HG03378 (cell line): ENCODE measurements around the gene TPP2.
A peak's percentile ranks its signal among the peaks of the same experiment; 100 is the strongest.

Experiments used
- ATAC-seq: cut with Tn5 transposase; IDR thresholded peaks from one replicate; pipeline ENCODE4 v1.9.1; 2021; ENCODE audit warnings: mild to moderate bottlenecking, moderate library complexity; ENCODE audit not compliant: unreplicated experiment

Gene TPP2

GRCh38 chr13:102593466-102593865, 3.3 kb upstream of the TPP2 start:
- ATAC-seq = no peak

- peak; percentile 25 for ATAC-seq
Measured at GRCh38 chr13:102597029-102597961, 509 bp downstream of the TPP2 start.

GRCh38 chr13:102598061-102598460, 1.3 kb downstream of the TPP2 start:
- ATAC-seq = no peak

GRCh38 chr13:102599426-102600012, 2.7 kb downstream of the TPP2 start:
- ATAC-seq = no peak

- no peak for ATAC-seq
Measured at GRCh38 chr13:102606537-102607309, 9.9 kb downstream of the TPP2 start.

- ATAC-seq = no peak
Measured at GRCh38 chr13:102608974-102609373, 12.2 kb downstream of the TPP2 start.

GRCh38 chr13:102609696-102610095, 12.9 kb downstream of the TPP2 start:
- no peak for ATAC-seq

GRCh38 chr13:102610296-102610895, 13.6 kb downstream of the TPP2 start:
- ATAC-seq = no peak

GRCh38 chr13:102617697-102618350, 21.0 kb downstream of the TPP2 start:
- no peak for ATAC-seq

GRCh38 chr13:102620516-102620915, 23.7 kb downstream of the TPP2 start:
- ATAC-seq = no peak

GRCh38 chr13:102626928-102627327, 30.1 kb downstream of the TPP2 start:
- no peak for ATAC-seq

GRCh38 chr13:102628559-102628958, 31.8 kb downstream of the TPP2 start:
- no peak for ATAC-seq

GRCh38 chr13:102631198-102631597, 34.4 kb downstream of the TPP2 start:
- no peak for ATAC-seq

GRCh38 chr13:102638741-102639140, 42.0 kb downstream of the TPP2 start:
- no peak for ATAC-seq

- no peak for ATAC-seq
Measured at GRCh38 chr13:102642029-102642428, 45.2 kb downstream of the TPP2 start.

- no peak for ATAC-seq
Measured at GRCh38 chr13:102642475-102642874, 45.7 kb downstream of the TPP2 start.

GRCh38 chr13:102643656-102644055, 46.9 kb downstream of the TPP2 start:
- ATAC-seq = no peak

- no peak for ATAC-seq
Measured at GRCh38 chr13:102645701-102646100, 48.9 kb downstream of the TPP2 start.

- ATAC-seq = no peak
Measured at GRCh38 chr13:102648046-102648445, 51.3 kb downstream of the TPP2 start.

GRCh38 chr13:102650444-102650843, 53.7 kb downstream of the TPP2 start:
- ATAC-seq = no peak

- ATAC-seq = no peak
Measured at GRCh38 chr13:102651392-102651791, 54.6 kb downstream of the TPP2 start.
